HG03045 (cell line): ENCODE results near the gene HP.
"Not testable (repeated sequence)": the region's sequence is repeated elsewhere in the genome, so short reads cannot be mapped to it uniquely, and the experiment has no call there.

Experiments
- ATAC-seq: cut with Tn5 transposase; IDR thresholded peaks from one replicate; pipeline ENCODE4 v1.9.1; 2021; ENCODE audit warnings: mild to moderate bottlenecking, moderate library complexity; ENCODE audit not compliant: unreplicated experiment

Gene HP

GRCh38 chr16:72042157-72042660 lies 12.1 kb upstream of the HP start:
- ATAC-seq, result no peak

DNA sequence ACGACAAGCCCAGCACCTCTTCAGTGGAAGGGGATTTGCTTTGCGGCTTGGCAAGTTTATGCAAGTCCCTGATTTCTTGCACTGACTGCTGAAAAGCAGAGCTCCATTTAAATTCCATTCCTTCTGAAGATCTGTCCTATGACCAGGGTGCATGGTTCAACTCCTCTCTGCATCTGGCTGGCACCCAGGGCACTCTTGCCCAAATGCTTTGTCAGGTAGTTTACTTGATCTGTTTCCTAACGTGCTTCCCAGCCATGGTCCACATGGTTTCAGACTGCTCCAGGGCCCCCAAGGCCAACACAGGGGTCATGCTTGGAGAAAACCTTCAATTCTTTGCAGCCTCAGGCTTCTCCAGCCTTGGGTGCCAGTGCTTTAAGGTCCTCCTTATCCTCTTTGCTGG lies 11.2 kb upstream of the HP start:
- no peak for ATAC-seq

DNA sequence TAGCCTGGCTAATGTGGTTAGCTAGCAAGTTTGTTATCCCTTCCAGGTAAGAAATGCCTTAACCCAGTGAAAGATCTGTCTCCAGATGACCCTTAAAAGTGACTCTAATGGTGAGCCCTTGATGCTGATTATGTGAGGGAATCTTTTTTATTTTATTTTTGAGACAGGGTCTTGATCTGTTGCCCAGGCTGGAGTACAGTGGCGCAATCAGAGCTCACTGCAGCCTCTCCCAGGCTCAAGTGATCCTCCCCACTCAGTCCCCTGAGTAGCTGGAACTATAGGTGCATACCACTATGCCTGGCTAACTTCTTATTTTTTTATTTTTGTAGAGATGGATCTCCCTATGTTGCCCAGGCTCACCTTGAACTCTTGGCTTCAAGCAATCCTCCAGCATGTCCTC lies 10.8 kb upstream of the HP start:
- no peak for ATAC-seq

GRCh38 chr16:72044296-72044695 lies 10.0 kb upstream of the HP start:
- ATAC-seq, result no peak

GRCh38 chr16:72044825-72045359 lies 9.4 kb upstream of the HP start:
- no peak for ATAC-seq

DNA sequence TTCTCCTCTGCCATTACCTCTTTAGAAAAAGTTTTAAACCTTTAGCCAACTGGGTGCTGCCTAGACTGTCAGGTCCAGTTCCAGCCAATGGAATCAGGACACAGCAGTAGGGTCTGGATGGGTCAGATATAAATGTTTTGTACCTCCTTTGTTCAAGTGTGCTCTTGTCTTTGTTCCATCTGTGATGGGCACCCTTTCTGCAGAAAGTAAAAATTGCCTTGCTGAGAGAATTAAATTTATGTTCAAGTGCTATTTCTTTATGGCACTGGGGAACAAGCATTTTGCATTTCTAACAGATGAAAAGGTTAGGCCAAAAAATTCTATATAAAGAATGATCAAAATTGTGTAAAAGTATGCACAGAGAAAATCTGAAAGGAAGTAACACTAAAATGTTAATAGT lies 5.2 kb upstream of the HP start:
- ATAC-seq, result no peak

DNA sequence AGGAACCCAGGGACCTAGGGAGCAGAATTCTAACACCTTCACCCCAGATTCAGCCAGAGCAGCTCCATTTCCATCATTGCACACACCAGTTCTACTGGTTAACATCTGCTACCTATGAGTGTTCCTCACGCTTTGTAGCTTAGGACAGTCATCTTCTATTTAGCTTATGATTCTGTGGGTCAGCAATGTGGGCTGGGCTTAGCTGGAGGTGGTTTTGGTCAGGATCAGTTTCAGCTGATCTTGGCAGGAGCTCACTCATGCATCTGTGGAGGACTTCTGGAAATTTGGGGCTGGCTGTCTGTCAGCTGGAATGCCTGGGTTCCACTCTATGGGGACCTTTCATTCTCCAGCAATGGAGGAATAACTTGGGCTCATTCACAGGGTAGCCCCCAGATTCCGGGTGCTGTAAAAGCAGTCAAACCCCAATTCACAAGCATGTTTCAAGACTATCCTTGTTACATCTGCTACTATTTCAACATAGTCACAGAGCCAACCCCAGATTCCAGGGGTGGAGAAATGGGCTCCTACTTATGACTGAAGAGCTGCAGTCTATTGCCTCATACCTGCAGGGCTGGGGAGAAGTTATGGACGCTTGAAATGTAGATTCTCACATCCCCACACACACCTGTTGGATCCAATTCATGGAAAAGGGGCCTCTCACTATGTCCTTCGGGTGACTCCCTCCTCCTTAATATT lies 3.4 kb upstream of the HP start:
- no peak for ATAC-seq

DNA sequence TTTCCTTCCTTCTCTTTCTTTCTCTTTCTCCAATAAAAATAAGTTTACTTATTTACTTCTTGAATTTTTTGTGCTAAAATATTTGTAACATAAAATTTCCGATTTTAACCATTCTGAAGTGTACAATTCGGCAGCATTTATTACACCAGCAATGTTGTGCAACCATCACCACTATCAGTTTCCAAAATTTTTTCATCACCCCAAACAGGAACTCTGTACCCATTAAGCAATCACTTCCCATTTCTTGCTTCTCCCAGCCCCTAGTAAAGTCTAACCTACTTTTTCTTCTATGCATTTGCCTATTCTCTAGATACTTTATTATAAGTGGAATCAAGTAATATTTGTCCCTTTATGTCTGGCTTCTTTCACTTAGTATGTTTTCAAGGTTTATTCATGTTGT lies 2.5 kb upstream of the HP start:
- ATAC-seq, result no peak

GRCh38 chr16:72055911-72056310 lies 1.6 kb downstream of the HP start:
- no peak for ATAC-seq

DNA sequence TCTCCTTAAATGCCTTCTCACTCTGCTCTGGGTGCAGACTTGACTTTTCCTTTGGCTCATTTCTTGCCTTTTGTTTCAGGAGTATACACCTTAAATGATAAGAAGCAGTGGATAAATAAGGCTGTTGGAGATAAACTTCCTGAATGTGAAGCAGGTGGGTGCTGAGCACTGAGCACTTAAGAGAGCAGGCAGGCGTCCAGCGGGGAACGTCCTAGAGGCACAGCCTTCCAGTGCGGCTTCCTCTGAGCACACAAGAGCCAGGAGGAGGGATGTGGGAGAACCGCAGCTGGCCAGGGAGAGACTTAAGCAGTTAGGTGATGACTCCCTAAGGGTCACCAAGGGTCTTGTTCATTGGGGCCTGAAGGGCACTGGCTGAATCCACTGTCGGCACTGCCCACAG lies 3.0 kb downstream of the HP start:
- ATAC-seq, result not testable (repeated sequence)

- ATAC-seq, result not testable (repeated sequence)
Observed at GRCh38 chr16:72059060-72059459, 4.8 kb downstream of the HP start.

DNA sequence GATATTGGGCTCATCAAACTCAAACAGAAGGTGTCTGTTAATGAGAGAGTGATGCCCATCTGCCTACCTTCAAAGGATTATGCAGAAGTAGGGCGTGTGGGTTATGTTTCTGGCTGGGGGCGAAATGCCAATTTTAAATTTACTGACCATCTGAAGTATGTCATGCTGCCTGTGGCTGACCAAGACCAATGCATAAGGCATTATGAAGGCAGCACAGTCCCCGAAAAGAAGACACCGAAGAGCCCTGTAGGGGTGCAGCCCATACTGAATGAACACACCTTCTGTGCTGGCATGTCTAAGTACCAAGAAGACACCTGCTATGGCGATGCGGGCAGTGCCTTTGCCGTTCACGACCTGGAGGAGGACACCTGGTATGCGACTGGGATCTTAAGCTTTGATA lies 6.1 kb downstream of the HP start:
- ATAC-seq, result no peak

- no peak for ATAC-seq
Observed at GRCh38 chr16:72061564-72061963, 7.3 kb downstream of the HP start.

DNA sequence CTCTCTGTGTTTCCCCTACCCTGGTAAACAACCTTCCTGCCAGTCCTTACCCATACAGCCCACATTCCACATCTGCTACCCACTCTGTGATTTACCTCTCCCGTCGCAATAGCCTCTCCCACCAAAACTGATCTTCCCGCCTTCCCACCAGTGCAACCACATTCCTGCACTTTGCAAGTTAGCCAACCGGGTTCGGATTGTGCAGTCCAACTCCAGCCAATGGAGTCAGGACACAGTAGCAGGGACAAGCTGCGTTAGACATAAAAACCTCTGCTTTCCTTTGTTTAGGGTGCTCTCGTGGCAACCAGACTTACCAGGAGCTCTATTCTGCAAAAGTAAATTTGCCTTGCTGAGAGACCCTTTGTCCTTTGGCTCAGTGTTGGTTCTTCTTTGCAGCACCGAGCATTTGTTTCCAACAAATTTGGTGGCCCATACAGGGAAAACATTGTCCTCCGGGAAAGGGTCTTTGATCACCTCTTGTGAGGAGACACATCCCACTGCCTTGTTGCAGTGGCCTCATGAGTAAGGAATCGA lies 10.1 kb downstream of the HP start:
- no peak for ATAC-seq

- no peak for ATAC-seq
Observed at GRCh38 chr16:72066747-72067146, 12.4 kb downstream of the HP start.

DNA sequence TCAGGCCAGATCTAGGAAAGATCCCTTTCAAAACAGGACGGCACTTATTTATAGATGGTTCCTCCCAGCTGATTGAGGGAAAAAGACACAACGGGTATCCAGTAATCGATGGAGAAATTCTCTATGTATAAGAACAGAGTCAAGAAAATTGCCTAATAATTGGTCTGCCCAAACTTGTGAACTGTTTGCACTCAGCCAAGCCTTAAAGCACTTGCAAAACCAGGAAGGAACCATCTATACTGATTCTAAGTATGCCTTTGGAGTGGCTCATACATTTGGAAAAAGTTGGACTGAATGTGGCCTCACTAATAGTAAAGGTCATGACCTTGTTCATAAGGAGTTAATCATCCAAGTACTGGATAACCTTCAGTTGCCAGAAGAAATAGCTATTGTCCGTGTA lies 14.6 kb downstream of the HP start:
- ATAC-seq, result no peak

GRCh38 chr16:72072514-72073342 lies 18.4 kb downstream of the HP start:
- ATAC-seq, result no peak

- no peak for ATAC-seq
Observed at GRCh38 chr16:72073560-72074230, 19.4 kb downstream of the HP start.

DNA sequence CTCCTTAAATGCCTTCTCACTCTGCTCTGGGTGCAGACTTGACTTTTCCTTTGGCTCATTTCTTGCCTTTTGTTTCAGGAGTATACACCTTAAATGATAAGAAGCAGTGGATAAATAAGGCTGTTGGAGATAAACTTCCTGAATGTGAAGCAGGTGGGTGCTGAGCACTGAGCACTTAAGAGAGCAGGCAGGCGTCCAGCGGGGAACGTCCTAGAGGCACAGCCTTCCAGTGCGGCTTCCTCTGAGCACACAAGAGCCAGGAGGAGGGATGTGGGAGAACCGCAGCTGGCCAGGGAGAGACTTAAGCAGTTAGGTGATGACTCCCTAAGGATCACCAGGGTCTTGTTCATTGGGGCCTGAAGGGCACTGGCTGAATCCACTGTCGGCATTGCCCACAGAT lies 20.8 kb downstream of the HP start:
- ATAC-seq, result not testable (repeated sequence)

- not testable (repeated sequence) for ATAC-seq
Observed at GRCh38 chr16:72076991-72077706, 22.8 kb downstream of the HP start.
